NCI-H146 (cell line): ENCODE measurements around the gene AMY1C.
"Not testable (repeated sequence)": the region's sequence is repeated elsewhere in the genome, so short reads cannot be mapped to it uniquely, and the experiment has no call there.

ENCODE experiments used
- DNase-seq: peaks from one replicate; lab custom pipeline; 2025; lab: John Stamatoyannopoulos, UW

The AMY1C gene

DNA sequence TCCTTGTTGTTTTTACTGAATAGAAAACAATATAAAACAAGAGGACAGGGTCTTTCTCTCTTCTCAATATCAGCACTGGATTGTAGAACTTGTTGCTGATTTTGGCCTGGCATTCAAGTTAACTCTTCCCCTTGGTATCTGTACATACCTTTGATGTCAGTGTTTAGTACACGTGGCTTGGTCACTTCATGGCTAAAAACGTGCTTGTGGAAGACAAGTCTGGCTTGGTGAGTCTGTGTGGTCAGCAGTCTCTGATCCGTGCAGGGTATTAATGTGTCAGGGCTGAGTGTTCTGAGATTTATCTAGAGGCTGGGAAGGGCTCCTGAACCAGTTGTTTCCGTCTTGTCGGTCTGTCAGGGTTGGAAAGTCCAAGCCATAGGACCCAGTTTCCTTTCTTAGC lies at the start of gene AMY1C:
AMY1C (plus strand) TSS at position 301 of the 400 bp plus-strand sequence. CDS start 572 bp downstream, outside the sequence.
- not testable (repeated sequence) for DNase-seq

DNA sequence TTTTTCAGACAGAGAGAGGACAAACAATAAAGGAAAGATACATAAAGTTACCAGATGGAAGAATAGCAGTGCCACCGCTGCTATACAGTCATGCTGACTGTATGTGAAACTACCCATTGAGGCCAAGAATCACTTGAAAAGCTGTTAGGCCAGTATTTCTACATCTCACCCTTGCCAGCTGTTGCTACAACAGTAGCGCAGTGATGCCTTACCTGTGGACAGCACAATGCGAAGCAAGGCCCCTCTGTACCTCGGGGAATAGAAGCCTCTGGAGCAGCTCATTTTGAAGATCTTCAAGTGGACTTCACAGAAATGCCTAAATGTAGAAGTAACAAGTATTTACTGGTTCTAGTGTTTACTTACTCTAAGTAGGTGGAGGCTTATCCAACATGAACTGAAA lies 49.0 kb upstream of the AMY1C start:
- not testable (repeated sequence) for DNase-seq

DNA sequence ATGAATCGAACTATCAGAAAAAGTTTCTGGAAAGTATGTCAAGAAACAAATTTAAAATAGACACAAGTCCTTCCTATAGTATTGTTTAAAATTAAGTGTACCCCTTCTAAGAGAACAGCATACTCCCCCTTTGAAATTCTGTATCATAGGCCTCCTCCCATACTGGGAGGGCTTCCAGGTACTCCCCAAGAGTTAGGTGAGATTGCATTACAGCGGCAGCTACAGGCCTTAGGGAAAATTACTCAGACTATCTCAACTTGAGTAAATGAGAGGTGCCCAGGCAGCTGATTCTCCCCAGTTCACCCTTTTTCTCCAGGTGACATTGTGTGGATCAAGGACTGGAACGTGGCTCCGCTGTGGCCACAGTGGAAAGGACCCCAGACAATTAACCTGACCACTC lies 48.4 kb upstream of the AMY1C start:
- not testable (repeated sequence) for DNase-seq

DNA sequence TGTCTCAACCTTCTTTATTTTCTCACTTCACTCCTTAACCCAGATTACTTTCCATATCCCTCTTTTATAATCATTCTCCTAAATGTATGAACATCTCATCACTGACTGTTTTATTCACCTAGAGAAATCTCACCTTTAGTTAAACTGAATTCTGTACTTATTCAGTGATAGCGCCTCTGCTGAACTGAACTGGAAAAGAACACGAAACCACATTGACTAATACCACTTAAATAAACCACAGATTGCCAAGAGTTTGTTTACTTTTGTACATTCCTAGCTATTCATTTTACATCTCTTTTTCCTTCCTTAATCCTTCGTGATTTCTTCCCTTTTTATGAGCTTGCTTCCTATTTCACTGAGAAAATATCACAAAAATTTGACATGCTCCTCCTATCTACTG lies 42.0 kb upstream of the AMY1C start:
- not testable (repeated sequence) for DNase-seq

DNA sequence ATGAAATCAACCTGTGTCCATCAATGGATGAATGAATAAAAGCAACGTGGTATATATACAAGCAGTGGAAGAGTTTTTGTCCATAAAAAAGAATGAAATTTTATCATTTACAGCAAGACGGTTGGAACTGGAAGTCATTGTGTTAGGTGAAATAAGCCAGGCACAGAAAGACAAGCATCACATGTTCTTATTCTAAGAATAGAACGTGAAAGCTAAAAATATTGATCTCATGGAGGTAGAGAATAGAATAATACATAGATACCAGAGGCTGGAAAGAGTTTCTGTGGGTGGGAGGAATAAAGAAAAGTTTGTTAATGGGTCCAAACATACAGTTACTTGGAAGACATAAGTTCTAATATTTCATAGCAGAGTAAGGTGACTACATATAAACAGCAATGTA lies 39.3 kb upstream of the AMY1C start:
- not testable (repeated sequence) for DNase-seq

DNA sequence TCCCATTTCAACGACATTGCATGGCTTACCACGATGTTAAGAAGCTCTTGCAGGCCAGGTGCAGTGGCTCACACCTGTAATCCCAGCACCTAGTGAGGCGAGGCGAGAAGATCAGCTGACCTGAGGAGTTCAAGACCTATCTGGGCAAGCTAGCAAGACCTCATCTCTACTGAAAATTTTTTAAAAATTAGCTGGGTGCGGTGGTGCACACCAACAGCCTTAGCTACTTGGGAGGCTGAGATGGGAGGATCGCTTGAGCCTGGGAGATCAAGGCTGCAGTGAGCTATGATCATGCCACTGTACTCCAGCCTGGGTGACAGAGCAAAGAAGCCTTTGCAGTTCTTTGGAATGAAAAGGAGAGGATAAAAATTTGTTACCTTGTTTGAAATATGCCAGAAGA lies 32.3 kb upstream of the AMY1C start:
- DNase-seq, result not testable (repeated sequence)

DNA sequence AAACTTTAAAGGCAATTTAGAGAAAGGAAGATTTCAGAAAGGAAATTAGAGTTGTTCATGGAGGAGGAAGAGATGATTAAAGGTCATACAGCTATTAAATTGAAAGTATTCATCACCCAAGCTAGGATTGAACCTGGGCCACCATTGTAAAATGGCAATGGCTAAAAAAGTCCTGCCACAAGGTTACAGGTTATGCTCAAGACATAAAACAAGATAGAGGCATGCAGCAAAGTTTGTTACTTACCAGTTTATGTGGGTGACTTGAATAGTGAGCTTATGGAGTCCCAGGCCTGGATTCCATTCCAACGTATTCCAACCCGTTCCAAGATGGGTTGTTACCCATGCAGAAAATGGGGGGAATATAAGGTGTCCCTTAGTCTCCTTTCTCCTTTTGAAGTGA lies 28.2 kb upstream of the AMY1C start:
- DNase-seq, result not testable (repeated sequence)

DNA sequence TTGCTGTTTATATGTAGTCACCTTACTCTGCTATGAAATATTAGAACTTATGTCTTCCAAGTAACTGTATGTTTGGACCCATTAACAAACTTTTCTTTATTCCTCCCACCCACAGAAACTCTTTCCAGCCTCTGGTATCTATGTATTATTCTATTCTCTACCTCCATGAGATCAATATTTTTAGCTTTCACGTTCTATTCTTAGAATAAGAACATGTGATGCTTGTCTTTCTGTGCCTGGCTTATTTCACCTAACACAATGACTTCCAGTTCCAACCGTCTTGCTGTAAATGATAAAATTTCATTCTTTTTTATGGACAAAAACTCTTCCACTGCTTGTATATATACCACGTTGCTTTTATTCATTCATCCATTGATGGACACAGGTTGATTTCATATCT lies 14.4 kb upstream of the AMY1C start:
- DNase-seq, result not testable (repeated sequence)

DNA sequence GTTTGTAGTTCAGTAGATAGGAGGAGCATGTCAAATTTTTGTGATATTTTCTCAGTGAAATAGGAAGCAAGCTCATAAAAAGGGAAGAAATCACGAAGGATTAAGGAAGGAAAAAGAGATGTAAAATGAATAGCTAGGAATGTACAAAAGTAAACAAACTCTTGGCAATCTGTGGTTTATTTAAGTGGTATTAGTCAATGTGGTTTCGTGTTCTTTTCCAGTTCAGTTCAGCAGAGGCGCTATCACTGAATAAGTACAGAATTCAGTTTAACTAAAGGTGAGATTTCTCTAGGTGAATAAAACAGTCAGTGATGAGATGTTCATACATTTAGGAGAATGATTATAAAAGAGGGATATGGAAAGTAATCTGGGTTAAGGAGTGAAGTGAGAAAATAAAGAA lies 11.7 kb upstream of the AMY1C start:
- DNase-seq, result not testable (repeated sequence)

DNA sequence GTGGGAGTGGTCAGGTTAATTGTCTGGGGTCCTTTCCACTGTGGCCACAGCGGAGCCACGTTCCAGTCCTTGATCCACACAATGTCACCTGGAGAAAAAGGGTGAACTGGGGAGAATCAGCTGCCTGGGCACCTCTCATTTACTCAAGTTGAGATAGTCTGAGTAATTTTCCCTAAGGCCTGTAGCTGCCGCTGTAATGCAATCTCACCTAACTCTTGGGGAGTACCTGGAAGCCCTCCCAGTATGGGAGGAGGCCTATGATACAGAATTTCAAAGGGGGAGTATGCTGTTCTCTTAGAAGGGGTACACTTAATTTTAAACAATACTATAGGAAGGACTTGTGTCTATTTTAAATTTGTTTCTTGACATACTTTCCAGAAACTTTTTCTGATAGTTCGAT lies 5.2 kb upstream of the AMY1C start:
- not testable (repeated sequence) for DNase-seq

DNA sequence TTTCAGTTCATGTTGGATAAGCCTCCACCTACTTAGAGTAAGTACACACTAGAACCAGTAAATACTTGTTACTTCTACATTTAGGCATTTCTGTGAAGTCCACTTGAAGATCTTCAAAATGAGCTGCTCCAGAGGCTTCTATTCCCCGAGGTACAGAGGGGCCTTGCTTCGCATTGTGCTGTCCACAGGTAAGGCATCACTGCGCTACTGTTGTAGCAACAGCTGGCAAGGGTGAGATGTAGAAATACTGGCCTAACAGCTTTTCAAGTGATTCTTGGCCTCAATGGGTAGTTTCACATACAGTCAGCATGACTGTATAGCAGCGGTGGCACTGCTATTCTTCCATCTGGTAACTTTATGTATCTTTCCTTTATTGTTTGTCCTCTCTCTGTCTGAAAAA lies 4.7 kb upstream of the AMY1C start:
- not testable (repeated sequence) for DNase-seq

DNA sequence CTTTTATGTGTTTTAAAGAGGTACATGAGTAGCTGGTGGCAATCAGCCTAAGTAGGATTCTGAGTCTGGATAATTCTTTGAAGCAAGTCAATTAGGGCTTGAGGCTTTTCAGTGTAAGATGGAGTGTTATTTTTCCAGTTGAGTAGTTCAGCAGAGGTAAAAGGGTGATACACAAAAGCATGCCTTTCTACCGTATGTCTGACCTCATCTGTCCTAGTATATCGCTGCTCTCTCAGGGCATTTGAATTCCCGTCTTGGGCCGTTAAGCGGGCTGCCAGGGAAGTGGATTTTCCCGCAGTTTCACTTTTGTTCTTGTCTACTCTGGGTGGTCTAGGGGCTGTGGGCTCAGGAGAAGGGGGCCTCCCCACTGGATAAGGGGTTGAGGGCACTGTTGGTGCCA lies 1.4 kb upstream of the AMY1C start:
- not testable (repeated sequence) for DNase-seq

DNA sequence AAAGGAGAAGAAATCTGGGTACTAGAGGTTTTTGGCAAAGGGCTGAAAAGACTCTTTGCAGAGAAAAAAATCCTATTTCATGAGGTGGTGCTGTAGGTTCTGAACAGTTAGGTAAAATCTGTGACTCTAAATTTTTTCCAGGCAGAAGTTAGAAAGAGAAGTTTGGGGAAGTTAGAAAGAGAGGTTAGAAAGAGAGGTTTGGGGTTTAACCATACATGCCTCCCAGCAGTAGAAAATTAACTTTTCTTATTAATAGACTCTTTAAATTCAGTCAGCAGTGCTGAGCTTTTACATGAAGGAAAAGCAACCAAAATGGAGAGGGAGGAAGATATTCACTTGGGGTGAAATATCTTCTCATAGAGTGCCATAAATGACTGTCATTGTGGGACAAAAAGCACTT lies 12.2 kb downstream of the AMY1C start:
- DNase-seq, result no peak

DNA sequence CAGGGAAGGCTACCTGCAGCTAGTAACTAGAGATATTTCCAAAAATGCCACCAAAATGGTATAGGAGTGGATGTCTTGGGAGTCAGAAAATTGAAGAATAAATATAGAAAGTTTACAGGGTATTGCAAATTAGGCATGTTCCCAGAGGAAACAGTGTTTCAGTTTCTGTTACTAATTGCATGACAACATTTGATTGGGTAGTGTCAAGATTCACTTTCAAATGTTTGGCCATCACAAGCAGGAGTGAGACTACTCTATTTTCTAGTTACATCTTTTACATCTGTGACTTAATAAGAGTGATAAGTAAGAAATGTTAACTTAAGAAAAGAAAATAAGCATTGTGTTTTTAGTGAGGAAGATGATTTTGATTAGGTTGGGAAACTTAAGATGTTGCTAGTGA lies 30.2 kb downstream of the AMY1C start:
- no peak for DNase-seq

DNA sequence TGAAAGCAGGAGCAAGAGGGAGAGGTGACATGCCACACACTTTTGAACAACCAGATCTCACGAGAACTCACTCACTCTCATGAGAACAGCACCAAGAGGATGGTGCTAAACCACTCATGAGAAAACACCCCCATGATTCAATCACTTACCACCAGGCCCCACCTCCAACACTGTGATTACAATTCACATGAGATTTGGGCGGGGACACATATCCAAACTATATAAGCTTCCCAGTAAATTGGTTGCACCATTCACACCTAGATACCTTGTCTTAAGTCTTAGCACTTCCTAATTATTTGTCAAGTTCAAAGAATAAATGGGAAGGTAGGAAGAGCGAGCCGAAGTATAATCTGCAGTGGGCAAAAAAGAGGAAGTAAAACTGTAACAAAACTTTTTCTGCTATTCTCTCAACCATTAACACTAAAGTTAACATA lies 34.3 kb downstream of the AMY1C start:
- DNase-seq, result no peak

DNA sequence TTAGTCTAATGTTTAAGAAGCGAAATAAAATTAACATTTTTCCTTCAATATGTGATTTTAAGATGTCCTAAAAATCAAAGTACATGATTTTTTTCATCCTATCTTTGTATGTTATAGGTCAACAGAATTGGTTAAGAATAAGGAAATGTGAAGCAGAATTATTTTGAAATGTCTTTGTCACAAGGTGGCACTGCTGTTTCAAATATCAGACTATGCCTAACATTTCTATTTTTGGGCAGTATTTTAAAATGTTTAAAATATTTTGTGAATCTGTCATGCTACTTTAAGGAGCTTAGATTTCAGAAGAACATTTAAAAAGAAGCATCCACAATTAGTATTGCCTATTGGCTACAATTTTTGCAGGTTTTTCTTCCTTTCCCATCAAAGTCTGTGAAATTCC lies 38.7 kb downstream of the AMY1C start:
- no peak for DNase-seq

DNA sequence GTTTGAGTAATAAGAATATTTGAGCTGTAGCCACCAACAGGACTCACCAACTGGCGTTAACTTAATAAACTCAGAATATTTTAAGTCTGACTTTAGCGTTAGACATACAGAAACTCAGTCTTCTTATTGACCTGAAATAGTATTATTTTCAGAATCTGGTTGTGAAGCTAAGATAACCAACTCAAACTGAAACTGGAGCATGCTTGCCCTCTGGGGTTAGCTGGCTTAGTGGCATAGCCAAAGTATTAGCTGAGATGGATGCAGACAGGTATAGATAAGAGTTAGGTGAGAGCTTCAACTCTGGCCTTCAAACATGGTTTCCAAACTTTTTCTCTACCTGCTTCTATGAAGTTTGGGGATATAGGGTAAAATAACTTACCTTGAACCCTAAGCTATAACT lies 40.5 kb downstream of the AMY1C start:
- DNase-seq, result no peak
